Measurements from ENCODE around the gene PCGF3. TPM values are rescaled to one million over a fixed set of nuclear protein-coding genes. Genes with fewer than 3 reads are reported as not detected.
"Not testable (repeated sequence)": the region's sequence is repeated elsewhere in the genome, so short reads cannot be mapped to it uniquely, and the experiment has no call there.

Gene PCGF3
- polyA plus RNA-seq, 1 donor = 106 TPM

GRCh38 chr4:740656-741282 lies 35.1 kb downstream of the PCGF3 start:
- DNase-seq = no peak

- DNase-seq = no peak
Measured at GRCh38 chr4:742096-742741, 36.6 kb downstream of the PCGF3 start.

GRCh38 chr4:742742-743311 lies 37.2 kb downstream of the PCGF3 start:
- no peak for DNase-seq

- no peak for DNase-seq
Measured at GRCh38 chr4:743463-744211, 38.0 kb downstream of the PCGF3 start.

- no peak for DNase-seq
Measured at GRCh38 chr4:744212-744841, 38.7 kb downstream of the PCGF3 start.

GRCh38 chr4:747546-748170 lies 42.0 kb downstream of the PCGF3 start:
- no peak for DNase-seq

- DNase-seq = no peak
Measured at GRCh38 chr4:748461-748860, 42.8 kb downstream of the PCGF3 start.

- DNase-seq = no peak
Measured at GRCh38 chr4:749698-750666, 44.4 kb downstream of the PCGF3 start.

GRCh38 chr4:751676-752075 lies 46.0 kb downstream of the PCGF3 start:
- no peak for DNase-seq

GRCh38 chr4:752196-752861 lies 46.7 kb downstream of the PCGF3 start:
- DNase-seq = no peak

GRCh38 chr4:753186-753585 lies 47.6 kb downstream of the PCGF3 start:
- not testable (repeated sequence) for DNase-seq

GRCh38 chr4:754221-755120 lies 48.8 kb downstream of the PCGF3 start:
- DNase-seq = no peak

GRCh38 chr4:757111-757510 lies 51.5 kb downstream of the PCGF3 start:
- DNase-seq = no peak

- not testable (repeated sequence) for DNase-seq
Measured at GRCh38 chr4:759810-760209, 54.2 kb downstream of the PCGF3 start.

- no peak for DNase-seq
Measured at GRCh38 chr4:760616-761015, 55.0 kb downstream of the PCGF3 start.

GRCh38 chr4:761086-761485 lies 55.5 kb downstream of the PCGF3 start:
- DNase-seq = no peak

- DNase-seq = no peak
Measured at GRCh38 chr4:761739-762138, 56.1 kb downstream of the PCGF3 start.

GRCh38 chr4:762211-763190 lies 56.9 kb downstream of the PCGF3 start:
- DNase-seq = no peak

Measured in left kidney (tissue), 2 donors.